WERI-Rb-1 (cell line): ENCODE measurements around the gene DBF4B.
"Not testable (repeated sequence)": the region's sequence is repeated elsewhere in the genome, so short reads cannot be mapped to it uniquely, and the experiment has no call there.

Experiments
- DNase-seq: peaks from one replicate; pipeline ENCODE4 v3.0.0-alpha.2; 2020
- H3K27ac ChIP-seq: fragments of 250-450 bp; sonication (Bioruptor Pico); 2 replicates; pipeline ENCODE4 v1.5.1; 2020; ENCODE audit warnings: mild to moderate bottlenecking, moderate library complexity
- H3K27me3 ChIP-seq: fragments of 250-450 bp; sonication (Bioruptor Pico); 2 replicates; pipeline ENCODE4 v1.5.1; 2021; ENCODE audit warnings: mild to moderate bottlenecking, low read depth, moderate library complexity; ENCODE audit not compliant: insufficient read depth, severe bottlenecking
- H3K36me3 ChIP-seq: fragments of 250-450 bp; sonication (Bioruptor Pico); 2 replicates; pipeline ENCODE4 v1.5.1; 2020; ENCODE audit warnings: mild to moderate bottlenecking, moderate library complexity
- H3K4me3 ChIP-seq: 2 replicates; pipeline ENCODE4 v1.5.1; 2011; ENCODE audit warnings: low read depth, mild to moderate bottlenecking, control low read depth, low read length
- H3K9me3 ChIP-seq: fragments of 250-450 bp; sonication (Bioruptor Pico); 2 replicates; pipeline ENCODE4 v1.5.1; 2021; ENCODE audit warnings: mild to moderate bottlenecking, moderate library complexity; ENCODE audit not compliant: severe bottlenecking
- CTCF ChIP-seq: IDR thresholded peaks from 2 replicates; pipeline ENCODE4 v1.5.1; 2011; ENCODE audit warnings: low read depth, mild to moderate bottlenecking, control low read depth, inconsistent platforms, low read length

The DBF4B gene

GRCh38 chr17:44688675-44689476 is 19.6 kb upstream of the DBF4B start:
- DNase-seq, result no peak
- TF ChIP-seq CTCF, result no peak
- Histone ChIP-seq H3K4me3 (peak overlapping the region; percentile 93), H3K36me3 (peaks cover 21% of the 10 kb centered on the region), H3K27me3 (no peaks in the 10 kb centered on the region), H3K9me3 (no peaks in the 10 kb centered on the region), H3K27ac (peak overlapping the region; percentile 76)

- peaks cover 19% of the 10 kb centered on the region for H3K36me3 ChIP-seq
- DNase-seq, result peak; percentile 96
- no peak for TF ChIP-seq CTCF
- peak within 1 kb of the TSS; percentile 93 for H3K4me3 ChIP-seq
- H3K9me3 ChIP-seq, result no peaks in the 10 kb centered on the region
- H3K27ac ChIP-seq, result peak within 1 kb of the TSS; percentile 76
- no peaks in the 10 kb centered on the region for H3K27me3 ChIP-seq
Observed at GRCh38 chr17:44689477-44690217, 18.8 kb upstream of the DBF4B start, which contains the start of gene CCDC43. CCDC43 (minus strand) TSS chr17:44689776; CDS start chr17:44689753, 23 bp downstream.

- H3K27me3 ChIP-seq, DNase-seq, H3K9me3 ChIP-seq: not testable (repeated sequence)
- peak overlapping the region; percentile 76 for H3K27ac ChIP-seq
- peaks cover 19% of the 10 kb centered on the region for H3K36me3 ChIP-seq
- peak overlapping the region; percentile 93 for H3K4me3 ChIP-seq
Observed at GRCh38 chr17:44690746-44691306, 17.6 kb upstream of the DBF4B start.

GRCh38 chr17:44693609-44694008 is 14.9 kb upstream of the DBF4B start:
- Histone ChIP-seq H3K27ac (no peak overlapping the region), H3K36me3 (peaks cover under 1% of the 10 kb centered on the region; the same call in 1 of the 2 replicates), H3K4me3 (no peak overlapping the region), H3K9me3 (no peaks in the 10 kb centered on the region), H3K27me3 (no peaks in the 10 kb centered on the region)
- no peak for TF ChIP-seq CTCF
- no peak for DNase-seq

GRCh38 chr17:44700288-44700687 is 8.2 kb upstream of the DBF4B start:
- H3K36me3 ChIP-seq, H3K27me3 ChIP-seq, H3K4me3 ChIP-seq, H3K9me3 ChIP-seq, DNase-seq, H3K27ac ChIP-seq: not testable (repeated sequence)

- Histone ChIP-seq H3K4me3 (peak overlapping the region; percentile 82), H3K36me3 (peaks cover 6% of the 10 kb centered on the region), H3K9me3 (no peaks in the 10 kb centered on the region), H3K27me3 (no peaks in the 10 kb centered on the region), H3K27ac (peak overlapping the region; percentile 90)
- no peak for DNase-seq
- no peak for TF ChIP-seq CTCF
Observed at GRCh38 chr17:44707755-44708400, 587 bp upstream of the DBF4B start.
